ENCODE data around the gene P2RX3. TPM values are rescaled to one million over a fixed set of nuclear protein-coding genes. Genes with fewer than 3 reads are reported as not detected.

P2RX3 gene
- total and polyA plus RNA-seq, 2 of the 8 experiments (the other 6 are each of a cell fraction or from before 2014, with no cell fraction given) = 0.45 to 0.47 TPM

DNA sequence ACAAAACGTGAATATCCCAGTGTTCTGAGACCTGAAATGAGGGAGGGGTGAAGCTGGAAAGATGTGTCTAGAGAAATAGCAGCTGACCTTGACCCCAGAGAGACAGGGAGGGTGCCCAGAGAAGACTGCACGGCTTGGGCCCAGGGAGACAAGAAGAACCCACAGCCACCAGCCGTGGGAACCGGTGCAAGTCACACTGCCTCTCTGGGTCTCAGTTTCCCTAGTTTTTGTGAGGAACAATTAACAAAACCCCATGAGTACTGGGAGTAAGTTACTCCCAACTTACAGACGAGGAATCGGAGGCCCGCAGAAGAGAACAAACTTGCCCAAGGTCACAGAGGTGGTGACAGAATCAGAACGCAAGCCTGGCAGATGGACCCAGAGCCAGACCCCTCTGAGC, 32.6 kb upstream of the P2RX3 start:
- ChIA-PET POLR2A (ENCODE audit: partially characterized antibody) (interaction anchor here (1.2 to 45.7 kb wide), 4 partner anchors 2 to 25 kb away, joined by 4 to 1279 read pairs (median 642); partner anchors contain the start of genes P2RX3, SSRP1 and TNKS1BP1), CTCF (ENCODE audit: partially characterized antibody) (interaction anchor here (1.1 to 2.4 kb wide), 2 partner anchors 11 to 16 kb away, joined by 3 to 6 read pairs; no protein-coding TSS in a partner anchor)
- no peak for TF ChIP-seq EGR1 (IDR thresholded peaks at IDR 0.05; ENCODE audit: borderline replicate concordance, low read depth, low read length)
- TF ChIP-seq KDM1A (IDR thresholded peaks at IDR 0.05; ENCODE audit: borderline replicate concordance, low read length) = no peak
- H2BK15ac ChIP-seq (ENCODE audit: low read length) = no peak overlapping the region
- no peak overlapping the region for H2BK12ac ChIP-seq (ENCODE audit: low read depth, low read length)
- no peak overlapping the region for H3K4me3 ChIP-seq (ENCODE audit: extremely low read depth in 1 of 4, insufficient read depth in 2 of 4, low read depth in 3 of 4, low read length in 4 of 4)
- H3K14ac ChIP-seq (ENCODE audit: insufficient read length) = no peak overlapping the region
- 89% methylated on average over 8 of the region's 8 CpGs; no CpG with 5 or more reads in 1 of the 2 experiments for WGBS, 2 experiments (ENCODE audit: extremely low coverage in 1 of 2, insufficient coverage in 1 of 2, insufficient read length in 1 of 2, insufficient replicate concordance in 2 of 2, low coverage in 1 of 2, low lambda C conversion rate in 2 of 2, missing lambda C conversion rate in 1 of 2)
- peaks cover 6 to 17% of the 10 kb centered on the region in 2 experiments for H4K20me1 ChIP-seq (replicated peaks in 1 of 2; ENCODE audit: control insufficient read depth in 1 of 2, insufficient read depth in 2 of 2, low read length in 2 of 2)
- no peak overlapping the region for H2BK20ac ChIP-seq (ENCODE audit: low read length)
- H2AK5ac ChIP-seq (ENCODE audit: low read depth, low read length) = no peak overlapping the region
- H4K91ac ChIP-seq (replicated peaks; ENCODE audit: insufficient read length, low read length) = no peak overlapping the region
- H3K4me1 ChIP-seq (replicated peaks in 1 of 4; ENCODE audit: control insufficient read depth in 3 of 4, insufficient read depth in 4 of 4, low read length in 3 of 4) = peaks cover 0 to 10% (median 2%) of the 10 kb centered on the region in 4 experiments; a peak in 6 of 7 replicates
- no peak overlapping the region for H3K4ac ChIP-seq (replicated peaks; ENCODE audit: insufficient read length, low read depth, low read length)
- H3K79me1 ChIP-seq (ENCODE audit: low read depth, low read length) = peaks cover 20% of the 10 kb centered on the region
- no peak overlapping the region for H3K9ac ChIP-seq (replicated peaks in 1 of 4; ENCODE audit: extremely low read depth in 1 of 4, low read depth in 3 of 4, low read length in 3 of 4)
- H3K79me2 ChIP-seq (ENCODE audit: control insufficient read depth in 1 of 2, insufficient read depth in 2 of 2, low read length in 2 of 2) = peaks cover 0 to 55% of the 10 kb centered on the region in 2 experiments; a peak in 2 of 4 replicates
- no peak overlapping the region for H4K8ac ChIP-seq (ENCODE audit: extremely low read depth, insufficient read depth, low read length)
- H3K18ac ChIP-seq (ENCODE audit: extremely low read depth, low read length) = no peak overlapping the region
- DNase-seq (ENCODE audit: low read depth in 1 of 2, low spot score in 2 of 2) (no peak), FAIRE-seq (no peak)
- no peaks in the 10 kb centered on the region for H3K23me2 ChIP-seq (ENCODE audit: low read depth, low read length)
- H3K27me3 ChIP-seq (replicated peaks in 1 of 4; ENCODE audit: control insufficient read depth in 3 of 4, extremely low read depth in 1 of 4, insufficient read depth in 3 of 4, low read length in 3 of 4) = no peaks in the 10 kb centered on the region
- H3K56ac ChIP-seq (replicated peaks; ENCODE audit: insufficient read length, low read depth, low read length) = no peak overlapping the region
- H3K9me3 ChIP-seq (ENCODE audit: insufficient read depth in 2 of 2, low read depth in 1 of 2, low read length in 1 of 2) = 0 out of 4 replicates have a peak, but pooled peaks cover 0 to 2% of the 10 kb centered on the region in 2 experiments
- no peak overlapping the region for H3K27ac ChIP-seq (ENCODE audit: low read depth, low read length)
- no peak overlapping the region for H2BK5ac ChIP-seq (ENCODE audit: low read depth, low read length)
- no peak overlapping the region for H4K5ac ChIP-seq (ENCODE audit: insufficient read length, low read depth, low read length)
- no peak overlapping the region for H2AFZ ChIP-seq (ENCODE audit: low read length)
- no peak overlapping the region for H3K4me2 ChIP-seq (ENCODE audit: insufficient read depth in 1 of 2, low read depth in 2 of 2, low read length in 2 of 2)
- H3K23ac ChIP-seq (ENCODE audit: insufficient read length) = no peak overlapping the region
- peaks cover 20 to 53% (median 38%) of the 10 kb centered on the region in 4 experiments for H3K36me3 ChIP-seq (ENCODE audit: control insufficient read depth in 2 of 4, insufficient read depth in 4 of 4, low read length in 3 of 4)
- H2BK120ac ChIP-seq (replicated peaks; ENCODE audit: low read depth, low read length) = no peak overlapping the region

All from H1 (cell line).